Transverse colon (tissue), 3 donors: ENCODE results near the gene ADCY6.

ENCODE experiments used
- POLR2A ChIP-seq: fragments of 450-650 bp; IDR thresholded peaks from one replicate; pipeline ENCODE4 v1.6.1; 2016; ENCODE audit warnings: antibody characterized with exemption, mild to moderate bottlenecking, moderate library complexity
- TF ChIP-seq, protein P1 (sequence below), 5 experiments: fragments of 200-600 bp in 3 of 5; fragments of 450-650 bp in 2 of 5; sonication (generic) in 3 of 5; IDR thresholded peaks; 1 replicate in 2 of 5; 2 replicates in 3 of 5; pipeline ENCODE4 v1.5.1; 2016 to 2017; ENCODE audit warnings: antibody characterized with exemption in 5 of 5, inconsistent platforms in 3 of 5, mild to moderate bottlenecking in 2 of 5, moderate library complexity in 1 of 5

DNA sequence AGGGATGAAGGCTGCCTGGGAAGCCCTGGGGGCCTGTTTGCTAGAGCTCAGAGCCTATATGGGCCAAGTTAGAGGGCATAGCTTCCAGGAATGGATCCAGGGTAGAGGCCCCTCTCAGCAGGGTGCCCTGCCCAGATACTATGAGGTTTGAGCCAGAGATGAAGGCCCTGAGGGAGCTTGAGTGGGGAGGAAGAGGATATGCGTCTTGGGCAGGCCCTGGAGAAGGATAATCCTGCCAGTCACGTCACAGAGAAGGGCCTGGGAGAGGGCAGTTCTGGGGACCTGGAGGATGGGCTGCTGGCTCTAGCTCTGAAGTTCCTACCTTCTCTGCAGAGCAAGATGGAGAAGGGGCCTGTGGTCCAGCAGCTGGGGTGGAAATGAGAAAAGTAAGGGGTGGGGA is 23.5 kb upstream of the ADCY6 start:
- TF ChIP-seq, protein P1, sequence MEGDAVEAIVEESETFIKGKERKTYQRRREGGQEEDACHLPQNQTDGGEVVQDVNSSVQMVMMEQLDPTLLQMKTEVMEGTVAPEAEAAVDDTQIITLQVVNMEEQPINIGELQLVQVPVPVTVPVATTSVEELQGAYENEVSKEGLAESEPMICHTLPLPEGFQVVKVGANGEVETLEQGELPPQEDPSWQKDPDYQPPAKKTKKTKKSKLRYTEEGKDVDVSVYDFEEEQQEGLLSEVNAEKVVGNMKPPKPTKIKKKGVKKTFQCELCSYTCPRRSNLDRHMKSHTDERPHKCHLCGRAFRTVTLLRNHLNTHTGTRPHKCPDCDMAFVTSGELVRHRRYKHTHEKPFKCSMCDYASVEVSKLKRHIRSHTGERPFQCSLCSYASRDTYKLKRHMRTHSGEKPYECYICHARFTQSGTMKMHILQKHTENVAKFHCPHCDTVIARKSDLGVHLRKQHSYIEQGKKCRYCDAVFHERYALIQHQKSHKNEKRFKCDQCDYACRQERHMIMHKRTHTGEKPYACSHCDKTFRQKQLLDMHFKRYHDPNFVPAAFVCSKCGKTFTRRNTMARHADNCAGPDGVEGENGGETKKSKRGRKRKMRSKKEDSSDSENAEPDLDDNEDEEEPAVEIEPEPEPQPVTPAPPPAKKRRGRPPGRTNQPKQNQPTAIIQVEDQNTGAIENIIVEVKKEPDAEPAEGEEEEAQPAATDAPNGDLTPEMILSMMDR (IDR thresholded peaks at IDR 0.05) = no peak
- no peak for TF ChIP-seq POLR2A
